ENCODE measurements around the gene ACAP3. TPM values are rescaled to one million over a fixed set of nuclear protein-coding genes. Genes with fewer than 3 reads are reported as not detected.

ACAP3 gene
- total RNA-seq, 1 experiment from 2014 or later, result 30.7 TPM

DNA sequence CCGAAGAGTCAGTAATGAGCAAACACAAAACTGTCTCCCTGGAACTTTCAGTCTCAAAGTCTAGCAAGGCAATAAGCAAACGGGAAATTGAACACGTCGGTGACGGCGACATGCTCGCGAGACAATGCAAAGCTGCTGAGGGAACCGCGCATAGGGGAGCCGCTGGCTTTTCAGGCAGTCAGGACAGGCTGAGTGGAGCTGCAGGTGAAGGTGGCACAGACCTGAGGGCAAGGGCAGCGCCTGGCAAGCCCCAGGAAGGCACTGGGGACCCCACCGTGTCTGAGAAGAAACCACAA is 11.9 kb upstream of the ACAP3 start:
- H3K36me3 ChIP-seq (ENCODE audit: control insufficient read depth, insufficient read depth, low read length), result no peaks in the 10 kb centered on the region; the same call in 1 of the 2 replicates
- ChIA-PET POLR2A (no interaction called here), CTCF (no interaction called here)
- no peak for ATAC-seq
- H3K4me1 ChIP-seq (ENCODE audit: control insufficient read depth, insufficient read depth, low read length), result peaks cover 38% of the 10 kb centered on the region
- no peak overlapping the region for H3K4me3 ChIP-seq (ENCODE audit: low read depth in 2 of 2, low read length in 2 of 2)
- BruUV-seq (replicated peaks), result no TSS peak
- H3K27ac ChIP-seq (ENCODE audit: low read length), result no peak overlapping the region
- DNase-seq (ENCODE audit: low read depth, low spot score), result no peak
- in situ Hi-C loops (cut with HindIII; ENCODE audit: low pct_unique_long_range_greater_than_20kb, low sequenced_read_pairs) (no loop called here), intact Hi-C loops (cut with micrococcal nuclease; ENCODE audit: unreplicated experiment) (no loop called here)
- H3K9me3 ChIP-seq (ENCODE audit: control insufficient read depth, insufficient read depth, low read depth, low read length), result no peaks in the 10 kb centered on the region
- no peaks in the 10 kb centered on the region for H3K27me3 ChIP-seq (ENCODE audit: control insufficient read depth, insufficient read depth, low read length)
- no peak for TF ChIP-seq SIN3A (IDR thresholded peaks at IDR 0.05; ENCODE audit: borderline replicate concordance, insufficient read depth, low read depth, low read length)
- TF ChIP-seq, protein P1, sequence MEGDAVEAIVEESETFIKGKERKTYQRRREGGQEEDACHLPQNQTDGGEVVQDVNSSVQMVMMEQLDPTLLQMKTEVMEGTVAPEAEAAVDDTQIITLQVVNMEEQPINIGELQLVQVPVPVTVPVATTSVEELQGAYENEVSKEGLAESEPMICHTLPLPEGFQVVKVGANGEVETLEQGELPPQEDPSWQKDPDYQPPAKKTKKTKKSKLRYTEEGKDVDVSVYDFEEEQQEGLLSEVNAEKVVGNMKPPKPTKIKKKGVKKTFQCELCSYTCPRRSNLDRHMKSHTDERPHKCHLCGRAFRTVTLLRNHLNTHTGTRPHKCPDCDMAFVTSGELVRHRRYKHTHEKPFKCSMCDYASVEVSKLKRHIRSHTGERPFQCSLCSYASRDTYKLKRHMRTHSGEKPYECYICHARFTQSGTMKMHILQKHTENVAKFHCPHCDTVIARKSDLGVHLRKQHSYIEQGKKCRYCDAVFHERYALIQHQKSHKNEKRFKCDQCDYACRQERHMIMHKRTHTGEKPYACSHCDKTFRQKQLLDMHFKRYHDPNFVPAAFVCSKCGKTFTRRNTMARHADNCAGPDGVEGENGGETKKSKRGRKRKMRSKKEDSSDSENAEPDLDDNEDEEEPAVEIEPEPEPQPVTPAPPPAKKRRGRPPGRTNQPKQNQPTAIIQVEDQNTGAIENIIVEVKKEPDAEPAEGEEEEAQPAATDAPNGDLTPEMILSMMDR (IDR thresholded peaks at IDR 0.05), result no peak
- TF ChIP-seq POLR2AphosphoS5 (IDR thresholded peaks at IDR 0.05; ENCODE audit: low read depth, low read length), result no peak
- TF ChIP-seq, protein P2, sequence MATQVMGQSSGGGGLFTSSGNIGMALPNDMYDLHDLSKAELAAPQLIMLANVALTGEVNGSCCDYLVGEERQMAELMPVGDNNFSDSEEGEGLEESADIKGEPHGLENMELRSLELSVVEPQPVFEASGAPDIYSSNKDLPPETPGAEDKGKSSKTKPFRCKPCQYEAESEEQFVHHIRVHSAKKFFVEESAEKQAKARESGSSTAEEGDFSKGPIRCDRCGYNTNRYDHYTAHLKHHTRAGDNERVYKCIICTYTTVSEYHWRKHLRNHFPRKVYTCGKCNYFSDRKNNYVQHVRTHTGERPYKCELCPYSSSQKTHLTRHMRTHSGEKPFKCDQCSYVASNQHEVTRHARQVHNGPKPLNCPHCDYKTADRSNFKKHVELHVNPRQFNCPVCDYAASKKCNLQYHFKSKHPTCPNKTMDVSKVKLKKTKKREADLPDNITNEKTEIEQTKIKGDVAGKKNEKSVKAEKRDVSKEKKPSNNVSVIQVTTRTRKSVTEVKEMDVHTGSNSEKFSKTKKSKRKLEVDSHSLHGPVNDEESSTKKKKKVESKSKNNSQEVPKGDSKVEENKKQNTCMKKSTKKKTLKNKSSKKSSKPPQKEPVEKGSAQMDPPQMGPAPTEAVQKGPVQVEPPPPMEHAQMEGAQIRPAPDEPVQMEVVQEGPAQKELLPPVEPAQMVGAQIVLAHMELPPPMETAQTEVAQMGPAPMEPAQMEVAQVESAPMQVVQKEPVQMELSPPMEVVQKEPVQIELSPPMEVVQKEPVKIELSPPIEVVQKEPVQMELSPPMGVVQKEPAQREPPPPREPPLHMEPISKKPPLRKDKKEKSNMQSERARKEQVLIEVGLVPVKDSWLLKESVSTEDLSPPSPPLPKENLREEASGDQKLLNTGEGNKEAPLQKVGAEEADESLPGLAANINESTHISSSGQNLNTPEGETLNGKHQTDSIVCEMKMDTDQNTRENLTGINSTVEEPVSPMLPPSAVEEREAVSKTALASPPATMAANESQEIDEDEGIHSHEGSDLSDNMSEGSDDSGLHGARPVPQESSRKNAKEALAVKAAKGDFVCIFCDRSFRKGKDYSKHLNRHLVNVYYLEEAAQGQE (IDR thresholded peaks at IDR 0.05; ENCODE audit: insufficient read depth in 1 of 2, low read depth in 2 of 2, low read length in 1 of 2), result no peak
- no peak for TF ChIP-seq TCF7L2 (IDR thresholded peaks at IDR 0.05; ENCODE audit: low read depth, low read length)

DNA sequence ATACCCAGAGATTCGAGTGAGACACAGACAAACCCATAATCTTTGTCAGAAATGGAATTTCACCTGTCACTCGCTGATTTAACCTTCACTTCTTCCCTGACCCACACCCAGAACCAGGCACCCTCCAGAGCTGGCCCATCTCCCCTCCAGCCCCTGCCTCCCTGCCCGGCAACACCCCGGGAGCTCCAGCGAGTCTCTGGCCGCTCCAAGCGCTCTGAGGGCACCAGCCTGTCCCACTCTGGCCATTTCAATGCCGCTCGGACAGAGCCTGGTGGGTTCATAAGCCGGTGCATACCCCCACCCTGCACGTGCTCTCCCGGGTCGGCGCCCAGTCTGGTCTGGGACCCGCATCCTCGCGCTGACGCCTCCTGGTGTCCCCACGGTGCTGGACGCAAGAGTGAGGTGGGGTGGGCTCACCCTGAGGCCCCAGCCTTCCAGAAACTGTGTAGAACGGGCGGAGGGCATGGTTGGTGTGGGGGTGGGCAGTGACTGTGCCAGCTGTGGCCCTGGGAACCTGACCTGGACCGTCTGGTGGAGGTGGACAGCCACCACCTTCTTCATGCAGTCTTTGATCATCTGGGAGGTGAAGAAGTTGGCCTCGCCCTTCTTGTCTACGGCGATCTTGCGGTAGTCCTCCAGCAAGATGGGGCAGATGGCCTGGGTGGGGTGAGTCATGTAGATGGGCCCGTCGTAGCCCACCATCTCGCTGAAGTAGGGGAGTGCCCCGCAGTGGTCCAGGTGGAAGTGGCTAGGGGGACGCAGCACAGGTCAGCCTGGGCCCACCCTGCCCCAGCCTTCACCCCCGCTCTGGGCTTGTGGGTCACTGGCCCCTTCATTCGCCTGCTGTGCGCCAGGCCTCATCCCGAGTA is 11.3 kb upstream of the ACAP3 start:
- BruUV-seq (replicated peaks), result no TSS peak
- no peak overlapping the region for H3K4me3 ChIP-seq (ENCODE audit: low read depth in 2 of 2, low read length in 2 of 2)
- no peaks in the 10 kb centered on the region for H3K27me3 ChIP-seq (ENCODE audit: control insufficient read depth, insufficient read depth, low read length)
- POLR2A ChIA-PET, result no interaction called here
- ATAC-seq, result no peak
- intact Hi-C loops (cut with micrococcal nuclease; ENCODE audit: unreplicated experiment) (no loop called here), in situ Hi-C loops (cut with HindIII; ENCODE audit: low pct_unique_long_range_greater_than_20kb, low sequenced_read_pairs) (no loop called here)
- H3K27ac ChIP-seq (ENCODE audit: low read length), result peak overlapping the region; percentile 34
- no peaks in the 10 kb centered on the region; the same call in 1 of the 2 replicates for H3K36me3 ChIP-seq (ENCODE audit: control insufficient read depth, insufficient read depth, low read length)
- H3K4me1 ChIP-seq (ENCODE audit: control insufficient read depth, insufficient read depth, low read length), result peaks cover 38% of the 10 kb centered on the region
- no peak for DNase-seq (ENCODE audit: low read depth, low spot score)
- CTCF ChIA-PET, result no interaction called here
- no peaks in the 10 kb centered on the region for H3K9me3 ChIP-seq (ENCODE audit: control insufficient read depth, insufficient read depth, low read depth, low read length)
- TF ChIP-seq, protein P2 (IDR thresholded peaks at IDR 0.05; ENCODE audit: insufficient read depth in 1 of 2, low read depth in 2 of 2, low read length in 1 of 2), result no peak
- no peak for TF ChIP-seq SIN3A (IDR thresholded peaks at IDR 0.05; ENCODE audit: borderline replicate concordance, insufficient read depth, low read depth, low read length)
- TF ChIP-seq TCF7L2 (IDR thresholded peaks at IDR 0.05; ENCODE audit: low read depth, low read length), result no peak
- TF ChIP-seq, protein P1 (IDR thresholded peaks at IDR 0.05), result no peak
- no peak for TF ChIP-seq POLR2AphosphoS5 (IDR thresholded peaks at IDR 0.05; ENCODE audit: low read depth, low read length)

Data from Panc1 (cell line).